ENCODE results near the gene GRIK4. TPM values are rescaled to one million over a fixed set of nuclear protein-coding genes. Genes with fewer than 3 reads are reported as not detected.

The GRIK4 gene
- polyA plus RNA-seq, 1 experiment: 0.55 TPM

DNA sequence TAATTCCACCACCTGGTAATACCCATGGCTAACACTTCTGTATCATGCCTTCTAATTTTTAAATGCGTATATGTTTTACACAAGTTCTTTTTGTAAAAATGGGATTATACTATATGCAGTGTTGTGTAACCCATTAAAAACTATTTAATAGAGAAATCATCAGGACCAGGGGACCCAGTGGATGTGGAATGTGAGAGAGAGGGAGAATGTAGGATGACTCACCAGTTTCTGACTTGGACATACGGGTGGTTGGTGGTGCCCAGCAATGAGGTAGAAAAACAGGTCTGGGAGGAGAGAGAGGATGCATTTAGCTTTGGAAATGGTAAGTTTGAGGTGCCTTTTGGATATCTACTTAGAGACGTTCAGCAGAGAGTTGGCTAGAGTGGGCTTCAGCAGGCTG lies 400.4 kb downstream of the GRIK4 start:
- DNase-seq (ENCODE audit: low read depth, low spot score): no peak
- POLR2A ChIA-PET: no interaction called here
- CTCF ChIA-PET: interaction anchor here (1.1 kb wide), 1 partner anchor 50 kb away, joined by 3 read pairs; no protein-coding TSS in a partner anchor

DNA sequence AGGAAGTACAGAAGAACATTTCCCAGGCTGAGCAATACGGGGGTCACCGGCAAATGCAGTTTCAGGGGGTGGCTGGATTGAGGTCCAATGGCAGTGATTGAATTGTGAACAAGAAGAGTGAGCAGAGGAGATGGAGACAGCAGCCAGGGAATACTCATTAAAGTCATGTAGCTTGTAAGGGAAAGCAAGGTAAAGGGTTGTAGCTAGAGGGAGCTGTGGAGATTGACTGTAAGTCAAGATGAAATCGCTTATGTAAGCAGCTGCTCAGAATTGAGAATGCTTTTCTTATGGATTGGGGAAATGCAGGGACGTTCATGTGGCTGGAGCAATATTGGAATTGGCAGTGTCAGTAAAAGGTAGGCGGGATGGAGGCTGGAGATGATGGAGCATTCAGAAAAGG lies 401.0 kb downstream of the GRIK4 start:
- Histone ChIP-seq H3K9me3 (ENCODE audit: control insufficient read depth, insufficient read depth, low read length) (no peaks in the 10 kb centered on the region), H3K4me3 (ENCODE audit: low read depth, low read length) (no peak overlapping the region), H3K27me3 (ENCODE audit: control insufficient read depth, insufficient read depth, low read length) (peaks cover 17% of the 10 kb centered on the region), H3K27ac (ENCODE audit: low read depth, low read length) (no peak overlapping the region)
- CTCF ChIA-PET: interaction anchor here (1.1 to 2.0 kb wide), 3 partner anchors 17 to 78 kb away, joined by 3 to 11 read pairs (median 3); no protein-coding TSS in a partner anchor
- DNase-seq (ENCODE audit: low read depth, low spot score): peak; percentile 10
- POLR2A ChIA-PET: no interaction called here
- TF ChIP-seq, protein P1, sequence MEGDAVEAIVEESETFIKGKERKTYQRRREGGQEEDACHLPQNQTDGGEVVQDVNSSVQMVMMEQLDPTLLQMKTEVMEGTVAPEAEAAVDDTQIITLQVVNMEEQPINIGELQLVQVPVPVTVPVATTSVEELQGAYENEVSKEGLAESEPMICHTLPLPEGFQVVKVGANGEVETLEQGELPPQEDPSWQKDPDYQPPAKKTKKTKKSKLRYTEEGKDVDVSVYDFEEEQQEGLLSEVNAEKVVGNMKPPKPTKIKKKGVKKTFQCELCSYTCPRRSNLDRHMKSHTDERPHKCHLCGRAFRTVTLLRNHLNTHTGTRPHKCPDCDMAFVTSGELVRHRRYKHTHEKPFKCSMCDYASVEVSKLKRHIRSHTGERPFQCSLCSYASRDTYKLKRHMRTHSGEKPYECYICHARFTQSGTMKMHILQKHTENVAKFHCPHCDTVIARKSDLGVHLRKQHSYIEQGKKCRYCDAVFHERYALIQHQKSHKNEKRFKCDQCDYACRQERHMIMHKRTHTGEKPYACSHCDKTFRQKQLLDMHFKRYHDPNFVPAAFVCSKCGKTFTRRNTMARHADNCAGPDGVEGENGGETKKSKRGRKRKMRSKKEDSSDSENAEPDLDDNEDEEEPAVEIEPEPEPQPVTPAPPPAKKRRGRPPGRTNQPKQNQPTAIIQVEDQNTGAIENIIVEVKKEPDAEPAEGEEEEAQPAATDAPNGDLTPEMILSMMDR (IDR thresholded peaks at IDR 0.05; ENCODE audit: low read depth, low read length): peak; percentile 47

More for the DNA sequence above, 400.4 kb downstream of the GRIK4 start:
- H3K4me3 ChIP-seq (ENCODE audit: low read depth, low read length): no peak overlapping the region
- H3K9me3 ChIP-seq (ENCODE audit: control insufficient read depth, insufficient read depth, low read length): no peaks in the 10 kb centered on the region
- H3K27ac ChIP-seq (ENCODE audit: low read depth, low read length): no peak overlapping the region
- TF ChIP-seq, protein P1 (IDR thresholded peaks at IDR 0.05; ENCODE audit: low read depth, low read length): no peak
- H3K27me3 ChIP-seq (ENCODE audit: control insufficient read depth, insufficient read depth, low read length): peaks cover 17% of the 10 kb centered on the region

DNA sequence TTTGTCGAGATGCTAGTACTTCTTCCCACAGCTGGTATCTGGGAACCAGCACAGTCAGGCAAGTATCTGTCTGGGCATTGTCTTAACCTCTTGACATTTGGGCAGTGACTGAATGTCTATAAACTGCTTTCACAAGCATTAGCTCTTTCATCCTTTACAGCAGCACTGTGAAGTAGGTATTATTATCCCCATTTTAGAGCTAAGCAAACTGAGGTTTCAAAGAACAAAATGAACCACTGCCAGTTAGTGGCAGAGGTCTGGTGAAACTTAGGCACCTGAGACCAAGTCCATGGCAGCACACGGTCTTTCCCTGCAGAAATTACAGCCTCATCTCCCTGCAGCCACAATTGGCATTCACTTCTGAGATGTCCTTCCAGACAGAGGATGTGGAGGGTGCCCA lies 401.4 kb downstream of the GRIK4 start:
- ChIA-PET POLR2A (no interaction called here), CTCF (interaction anchor here (0.6 to 2.1 kb wide), 8 partner anchors 16 to 402 kb away, joined by 3 to 11 read pairs (median 6); no protein-coding TSS in a partner anchor)
- no peaks in the 10 kb centered on the region for H3K9me3 ChIP-seq (ENCODE audit: control insufficient read depth, insufficient read depth, low read length)
- DNase-seq (ENCODE audit: low read depth, low spot score): no peak
- peaks cover 17% of the 10 kb centered on the region for H3K27me3 ChIP-seq (ENCODE audit: control insufficient read depth, insufficient read depth, low read length)
- no peak overlapping the region for H3K27ac ChIP-seq (ENCODE audit: low read depth, low read length)
- H3K4me3 ChIP-seq (ENCODE audit: low read depth, low read length): no peak overlapping the region
- TF ChIP-seq, protein P1 (IDR thresholded peaks at IDR 0.05; ENCODE audit: low read depth, low read length): no peak

DNA sequence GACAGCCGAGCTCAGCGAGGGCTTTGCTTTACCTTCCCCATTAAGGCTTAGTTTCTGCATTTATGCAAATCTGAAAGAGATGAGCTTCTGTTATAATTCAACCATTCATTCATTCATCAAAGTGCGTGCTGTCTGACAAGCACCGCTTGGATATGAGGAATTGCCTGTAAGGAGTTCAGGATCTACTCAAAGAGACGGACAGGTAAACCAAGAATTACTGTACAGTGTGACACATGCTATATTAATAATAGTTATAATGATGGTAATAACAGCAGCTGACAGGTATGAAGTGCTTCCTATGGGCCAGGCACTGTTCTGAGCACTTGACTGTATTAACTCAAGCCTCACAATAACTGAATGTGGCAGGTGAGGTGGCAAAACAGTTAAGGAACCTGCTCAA lies 402.5 kb downstream of the GRIK4 start:
- peaks cover 17% of the 10 kb centered on the region for H3K27me3 ChIP-seq (ENCODE audit: control insufficient read depth, insufficient read depth, low read length)
- no peak for DNase-seq (ENCODE audit: low read depth, low spot score)
- CTCF ChIA-PET: interaction anchor here (1.5 to 2.1 kb wide), 3 partner anchors 15 to 403 kb away, joined by 5 to 11 read pairs (median 6); no protein-coding TSS in a partner anchor
- TF ChIP-seq, protein P1 (IDR thresholded peaks at IDR 0.05; ENCODE audit: low read depth, low read length): no peak
- POLR2A ChIA-PET: no interaction called here
- H3K4me3 ChIP-seq (ENCODE audit: low read depth, low read length): no peak overlapping the region
- no peaks in the 10 kb centered on the region for H3K9me3 ChIP-seq (ENCODE audit: control insufficient read depth, insufficient read depth, low read length)
- no peak overlapping the region for H3K27ac ChIP-seq (ENCODE audit: low read depth, low read length)

DNA sequence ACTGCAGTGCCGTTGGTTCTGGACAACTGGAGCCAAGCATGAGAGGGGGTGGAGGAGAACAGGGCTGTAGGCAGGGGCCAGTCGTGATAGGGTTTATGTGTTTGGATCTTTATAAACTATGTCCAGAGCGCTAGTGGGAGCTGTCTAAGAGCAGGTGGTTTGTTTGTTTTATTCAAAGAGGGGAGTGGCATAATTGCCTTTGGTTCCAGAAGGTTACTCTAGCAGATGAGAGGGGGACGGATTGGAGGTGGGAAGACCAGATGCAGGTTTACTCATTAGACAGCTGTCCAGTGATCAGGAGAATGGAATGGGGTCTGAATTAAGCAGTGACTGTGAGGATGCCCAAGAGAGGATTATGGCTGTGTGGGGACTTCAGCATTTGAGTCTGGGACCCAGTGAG lies 403.1 kb downstream of the GRIK4 start:
- TF ChIP-seq, protein P1 (IDR thresholded peaks at IDR 0.05; ENCODE audit: low read depth, low read length): no peak
- H3K27me3 ChIP-seq (ENCODE audit: control insufficient read depth, insufficient read depth, low read length): peaks cover 13% of the 10 kb centered on the region
- CTCF ChIA-PET: interaction anchor here (0.8 to 2.1 kb wide), 3 partner anchors 14 to 404 kb away, joined by 3 to 11 read pairs (median 5); no protein-coding TSS in a partner anchor
- no peak overlapping the region for H3K27ac ChIP-seq (ENCODE audit: low read depth, low read length)
- H3K9me3 ChIP-seq (ENCODE audit: control insufficient read depth, insufficient read depth, low read length): no peaks in the 10 kb centered on the region
- no peak for DNase-seq (ENCODE audit: low read depth, low spot score)
- no peak overlapping the region for H3K4me3 ChIP-seq (ENCODE audit: low read depth, low read length)
- POLR2A ChIA-PET: no interaction called here

All from AG04450 (cell line).